GM19372 (cell line): ENCODE measurements around the gene MYOZ3.
A peak's percentile ranks its signal among the peaks of the same experiment; 100 is the strongest.

ENCODE experiments used
- ATAC-seq: cut with Tn5 transposase; IDR thresholded peaks from one replicate; pipeline ENCODE4 v1.9.1; 2021; ENCODE audit warnings: mild to moderate bottlenecking, low read depth, moderate library complexity; ENCODE audit not compliant: unreplicated experiment

Gene MYOZ3

DNA sequence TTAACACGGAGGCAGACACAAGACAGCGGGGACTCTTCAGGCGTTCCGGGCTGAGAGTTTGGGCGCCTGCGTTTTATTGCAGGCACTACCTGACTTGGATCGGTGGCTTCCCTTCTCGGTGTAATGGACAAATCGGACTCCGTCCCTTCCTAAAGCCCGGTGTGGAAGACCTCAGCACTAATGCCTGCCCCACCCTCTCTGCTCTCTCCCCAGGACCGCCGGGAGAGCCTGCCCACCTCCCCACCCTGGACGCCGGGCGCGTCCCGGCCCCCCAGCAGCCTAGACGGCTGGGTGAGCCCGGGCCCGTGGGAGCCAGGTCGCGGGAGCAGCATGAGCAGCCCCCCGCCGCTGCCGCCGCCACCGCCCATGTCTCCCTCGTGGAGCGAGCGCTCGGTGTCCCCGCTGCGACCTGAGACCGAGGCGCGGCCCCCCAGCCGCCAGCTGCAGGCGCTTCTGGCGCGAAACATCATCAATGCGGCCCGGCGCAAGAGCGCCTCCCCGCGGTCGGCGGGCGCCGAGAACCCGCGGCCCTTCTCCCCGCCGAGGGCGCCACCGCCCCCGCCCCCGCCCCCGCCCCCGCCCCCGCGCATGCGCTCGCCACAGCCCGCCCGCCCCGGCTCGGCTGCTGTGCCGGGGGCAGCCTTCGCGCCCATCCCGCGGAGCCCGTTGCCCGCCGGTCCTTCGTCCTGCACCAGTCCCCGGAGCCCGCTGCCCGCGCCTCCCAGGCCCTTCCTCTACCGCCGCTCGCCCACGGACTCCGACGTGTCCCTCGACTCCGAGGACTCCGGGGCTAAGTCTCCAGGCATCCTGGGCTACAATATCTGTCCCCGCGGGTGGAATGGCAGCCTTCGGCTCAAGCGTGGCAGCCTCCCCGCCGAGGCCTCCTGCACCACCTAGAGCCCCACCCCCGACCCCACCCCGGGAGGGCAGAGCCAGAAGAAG is 4.6 kb upstream of the MYOZ3 start:
- ATAC-seq: peak; percentile 75

DNA sequence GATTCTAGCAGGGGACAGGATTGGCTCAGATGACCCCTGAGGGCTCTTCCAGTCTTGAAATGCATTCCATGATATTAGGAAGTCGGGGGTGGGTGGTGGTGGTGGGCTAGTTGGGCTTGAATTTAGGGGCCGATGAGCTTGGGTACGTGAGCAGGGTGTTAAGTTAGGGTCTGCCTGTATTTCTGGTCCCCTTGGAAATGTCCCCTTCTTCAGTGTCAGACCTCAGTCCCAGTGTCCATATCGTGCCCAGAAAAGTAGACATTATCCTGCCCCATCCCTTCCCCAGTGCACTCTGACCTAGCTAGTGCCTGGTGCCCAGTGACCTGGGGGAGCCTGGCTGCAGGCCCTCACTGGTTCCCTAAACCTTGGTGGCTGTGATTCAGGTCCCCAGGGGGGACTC is 2.9 kb upstream of the MYOZ3 start:
- ATAC-seq: no peak

DNA sequence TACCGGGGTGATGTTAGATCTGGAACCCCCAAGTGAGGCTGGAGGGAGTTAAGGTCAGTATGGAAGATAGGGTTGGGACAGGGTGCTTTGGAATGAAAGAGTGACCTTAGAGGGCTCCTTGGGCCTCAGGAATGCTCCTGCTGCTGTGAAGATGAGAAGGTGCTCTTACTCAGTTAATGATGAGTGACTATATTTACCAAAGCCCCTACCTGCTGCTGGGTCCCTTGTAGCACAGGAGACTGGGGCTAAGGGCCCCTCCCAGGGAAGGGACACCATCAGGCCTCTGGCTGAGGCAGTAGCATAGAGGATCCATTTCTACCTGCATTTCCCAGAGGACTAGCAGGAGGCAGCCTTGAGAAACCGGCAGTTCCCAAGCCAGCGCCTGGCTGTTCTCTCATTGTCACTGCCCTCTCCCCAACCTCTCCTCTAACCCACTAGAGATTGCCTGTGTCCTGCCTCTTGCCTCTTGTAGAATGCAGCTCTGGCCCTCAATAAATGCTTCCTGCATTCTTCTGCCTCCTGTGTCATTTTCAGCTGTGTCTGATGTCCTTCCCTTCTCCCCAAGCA is 2.3 kb upstream of the MYOZ3 start:
- no peak for ATAC-seq

DNA sequence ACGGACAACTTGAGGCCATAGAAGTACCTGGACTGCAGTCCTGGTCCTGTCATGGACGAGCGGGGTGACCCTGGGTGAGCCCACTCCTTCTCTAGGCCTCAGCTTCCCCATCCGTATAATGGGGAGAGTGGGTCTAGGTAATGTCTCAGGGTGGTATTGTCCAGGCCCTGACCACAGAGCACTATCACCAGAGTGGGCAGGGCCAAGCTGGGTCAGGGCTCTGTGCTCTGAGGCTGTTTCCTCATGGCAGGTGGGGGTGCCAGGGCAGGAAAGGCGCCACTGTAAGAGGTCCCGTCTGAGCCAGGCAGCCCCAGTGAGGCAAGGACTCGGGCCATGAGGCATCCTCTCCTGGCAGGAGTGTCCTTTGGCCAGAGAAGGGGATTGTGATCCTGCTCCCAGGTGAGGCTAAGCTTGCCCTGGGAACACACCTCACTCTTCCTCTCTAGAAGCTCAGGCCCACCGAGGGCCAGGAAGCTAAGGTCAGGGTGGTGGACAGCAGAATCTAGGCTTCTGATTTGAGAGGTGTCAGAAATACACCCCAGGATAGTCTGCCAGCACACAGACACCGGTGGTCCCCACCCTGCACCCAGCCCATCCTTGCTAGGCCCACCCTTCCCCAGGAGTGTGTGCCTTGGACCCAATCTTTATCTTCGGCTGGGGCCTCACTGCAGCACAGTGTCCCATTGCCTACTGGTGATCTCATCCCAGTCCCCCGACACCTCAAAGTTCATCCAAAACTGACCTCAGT is 1.5 kb upstream of the MYOZ3 start:
- ATAC-seq: no peak

DNA sequence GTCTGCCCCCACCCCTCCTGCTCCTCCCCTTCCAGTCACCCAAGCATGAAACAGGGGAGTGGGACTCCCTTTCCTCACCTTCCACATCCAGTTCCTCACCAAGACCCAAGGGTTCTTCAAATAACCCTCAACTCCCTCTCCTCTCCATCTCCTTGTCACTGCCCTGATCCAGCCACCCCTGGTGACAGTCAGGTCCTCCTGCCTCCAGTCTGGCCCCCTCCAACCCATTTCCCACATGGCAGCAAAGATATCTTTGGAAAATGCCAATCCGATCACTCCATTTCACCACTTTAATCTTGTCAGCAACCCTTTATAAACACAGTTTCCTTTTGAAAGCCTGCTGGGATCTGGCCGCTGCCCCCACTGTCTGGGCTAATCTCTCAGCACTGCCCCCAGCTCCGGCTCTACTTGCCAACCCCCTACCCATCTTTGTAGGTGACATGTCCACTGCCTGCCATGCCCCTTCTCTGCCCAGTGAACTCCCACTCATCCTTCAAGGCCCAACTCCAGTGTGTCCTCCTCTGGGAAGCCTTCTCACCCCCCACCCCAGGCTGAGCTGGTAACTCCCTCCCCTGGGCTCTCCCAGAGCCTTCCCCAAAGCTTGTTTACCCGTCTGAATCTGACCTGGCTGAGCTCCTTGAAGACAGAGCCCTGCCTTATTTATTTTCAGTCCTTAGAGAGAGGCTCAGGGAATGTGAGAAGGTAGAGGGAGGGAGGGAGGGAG is 781 bp upstream of the MYOZ3 start:
- ATAC-seq: no peak

DNA sequence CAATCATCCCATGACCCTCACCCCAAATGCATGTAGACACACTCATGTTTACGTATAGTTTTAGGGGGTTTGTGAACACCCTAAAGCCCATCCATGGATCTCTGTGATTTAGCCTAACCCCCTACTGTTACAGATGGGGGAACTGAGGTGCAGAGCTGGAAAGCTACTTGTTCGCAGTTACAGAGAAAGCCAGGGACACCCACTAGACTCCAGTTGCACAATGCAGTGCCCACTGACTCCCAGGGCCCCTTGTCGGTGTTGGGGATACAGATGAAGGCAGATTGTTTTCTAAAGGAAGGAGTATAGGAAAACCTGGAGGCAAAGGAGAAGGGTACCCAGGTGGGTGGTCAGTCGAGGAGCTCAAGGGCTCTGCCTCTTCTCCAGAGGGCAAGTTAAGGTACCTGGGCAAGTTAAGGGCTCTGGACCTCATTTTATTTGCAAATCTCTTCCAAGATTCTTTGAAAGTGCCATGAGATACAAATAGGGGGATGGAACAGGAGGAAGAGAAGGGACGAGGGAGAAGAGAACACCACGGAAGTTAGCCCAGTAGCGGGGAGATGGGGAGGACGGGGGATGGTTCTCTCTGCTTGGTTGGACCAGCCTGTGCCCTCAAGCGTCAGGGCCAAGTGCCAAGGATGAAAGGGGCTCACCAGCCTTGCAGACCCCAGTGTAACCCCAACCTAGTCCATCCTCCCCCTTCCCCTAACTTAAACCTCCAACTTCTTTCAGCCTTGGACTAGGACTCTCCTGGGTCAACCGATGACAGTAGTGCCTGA is 958 bp downstream of the MYOZ3 start:
- ATAC-seq: no peak

DNA sequence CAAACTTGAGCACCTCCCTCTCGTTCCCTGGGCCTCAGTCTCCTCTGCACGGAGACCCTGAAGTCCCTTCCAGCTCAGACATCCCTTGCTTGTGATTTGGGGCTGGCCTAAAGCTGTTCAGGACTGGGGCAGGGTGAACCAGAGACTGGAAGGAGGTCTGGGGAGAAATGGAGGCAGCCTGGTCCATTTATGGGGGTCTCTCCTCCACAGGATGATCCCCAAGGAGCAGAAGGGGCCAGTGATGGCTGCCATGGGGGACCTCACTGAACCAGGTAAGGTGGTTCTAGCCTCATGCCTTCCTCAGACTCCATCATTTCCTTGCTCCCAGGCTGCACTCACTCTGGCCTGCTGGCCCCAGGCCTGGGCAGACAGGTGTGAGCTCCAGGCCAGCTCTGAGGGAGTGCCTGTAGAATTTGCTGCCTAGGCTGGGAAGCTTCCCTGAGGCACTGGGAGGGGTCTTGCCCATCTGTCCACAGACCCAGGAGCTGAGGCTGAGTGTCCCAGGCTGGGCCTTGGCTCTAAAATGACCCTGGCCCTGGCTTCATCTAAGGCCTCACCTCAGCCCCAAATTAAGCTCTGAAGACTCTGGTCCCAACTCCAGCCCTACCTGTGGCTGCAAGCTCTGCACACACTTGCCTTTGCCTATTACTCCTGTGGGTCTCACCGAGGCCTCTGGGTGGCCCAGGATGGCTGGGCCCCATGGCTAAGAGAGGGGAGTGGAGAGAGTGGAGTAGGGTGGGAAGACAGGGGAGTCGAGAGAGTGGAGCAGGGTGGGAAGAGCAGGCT is 1.9 kb downstream of the MYOZ3 start:
- no peak for ATAC-seq

DNA sequence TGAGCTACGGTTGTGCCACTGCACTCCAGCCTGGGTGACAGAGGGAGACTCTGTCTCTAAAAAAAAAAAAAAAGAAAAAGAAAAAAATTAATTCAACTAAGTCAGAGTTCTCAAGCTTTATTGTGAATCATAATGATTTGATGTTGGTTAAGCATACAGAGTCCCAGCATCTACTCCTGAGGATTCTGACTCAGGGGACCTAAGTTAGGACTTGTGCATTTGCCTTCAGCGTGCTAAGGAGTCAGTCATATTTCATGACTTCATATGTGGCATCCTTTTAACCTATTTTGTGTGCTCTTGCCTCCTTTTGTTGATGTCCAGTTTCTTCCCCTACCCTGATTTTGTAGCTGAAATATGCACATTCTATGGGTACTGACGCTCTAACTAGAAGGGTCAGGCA is 2.9 kb downstream of the MYOZ3 start:
- ATAC-seq: no peak

DNA sequence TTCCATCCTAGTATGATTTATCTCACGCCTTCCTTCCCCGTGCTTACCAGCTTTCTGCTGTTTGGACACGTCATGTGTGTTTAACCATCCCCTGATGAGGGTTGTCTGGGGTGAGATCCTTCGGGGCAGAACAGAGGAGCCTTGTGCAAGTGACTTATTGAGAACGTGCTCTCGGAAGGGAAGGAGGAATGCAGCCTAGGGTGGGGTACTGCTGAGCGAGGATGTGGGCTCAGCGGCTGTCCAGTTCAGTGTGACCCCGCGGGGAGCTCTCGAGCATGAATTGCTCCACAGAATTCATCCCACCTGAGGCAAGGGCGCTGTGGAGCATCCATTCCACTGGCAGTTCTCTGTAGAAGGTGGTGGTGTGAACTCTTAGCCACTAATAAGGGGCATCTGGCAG is 4.0 kb downstream of the MYOZ3 start:
- no peak for ATAC-seq

DNA sequence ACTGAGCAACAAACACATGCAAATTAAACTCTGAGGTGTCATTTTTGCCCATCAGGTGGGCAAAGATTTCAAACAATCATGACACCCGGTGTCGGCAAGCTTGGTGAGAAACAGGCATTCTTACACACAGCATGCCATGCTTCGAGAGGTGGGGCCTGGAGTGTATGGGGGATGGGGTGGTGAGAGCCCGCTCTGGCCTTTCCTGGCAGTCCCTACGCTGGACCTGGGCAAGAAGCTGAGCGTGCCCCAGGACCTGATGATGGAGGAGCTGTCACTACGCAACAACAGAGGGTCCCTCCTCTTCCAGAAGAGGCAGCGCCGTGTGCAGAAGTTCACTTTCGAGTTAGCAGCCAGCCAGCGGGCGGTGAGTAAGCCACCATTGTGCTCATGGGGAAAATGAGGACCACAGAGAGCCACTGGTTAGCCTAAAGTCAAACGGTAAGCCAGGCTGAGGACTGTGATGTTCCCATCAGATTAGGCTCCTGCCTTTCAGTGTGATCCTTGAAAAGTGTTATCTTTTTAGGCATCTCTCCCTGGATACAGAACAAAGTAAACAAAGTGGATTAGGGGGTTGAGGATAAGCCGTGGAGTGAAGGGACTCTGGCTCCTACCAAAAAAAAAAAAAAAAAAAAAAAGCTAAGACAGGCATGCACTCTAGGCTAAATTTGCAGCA is 9.4 kb downstream of the MYOZ3 start:
- no peak for ATAC-seq

DNA sequence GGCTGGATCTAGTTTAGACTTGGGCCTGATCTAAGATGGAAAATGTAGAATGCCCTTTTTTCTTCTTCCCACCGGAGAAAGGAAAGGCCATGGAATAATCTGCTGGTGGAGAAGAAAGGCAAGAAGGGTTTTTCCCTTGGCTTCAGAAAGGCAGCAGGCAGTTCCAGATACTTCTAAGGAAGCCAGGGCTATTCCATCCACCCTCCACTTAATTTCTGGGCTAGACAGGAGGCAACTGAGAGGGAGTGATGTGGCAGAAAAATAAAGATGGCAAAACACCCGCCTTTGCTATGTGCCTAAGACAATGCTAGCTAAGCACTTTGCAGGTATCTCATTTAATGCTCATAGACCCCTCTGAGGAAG is 9.9 kb downstream of the MYOZ3 start:
- no peak for ATAC-seq

DNA sequence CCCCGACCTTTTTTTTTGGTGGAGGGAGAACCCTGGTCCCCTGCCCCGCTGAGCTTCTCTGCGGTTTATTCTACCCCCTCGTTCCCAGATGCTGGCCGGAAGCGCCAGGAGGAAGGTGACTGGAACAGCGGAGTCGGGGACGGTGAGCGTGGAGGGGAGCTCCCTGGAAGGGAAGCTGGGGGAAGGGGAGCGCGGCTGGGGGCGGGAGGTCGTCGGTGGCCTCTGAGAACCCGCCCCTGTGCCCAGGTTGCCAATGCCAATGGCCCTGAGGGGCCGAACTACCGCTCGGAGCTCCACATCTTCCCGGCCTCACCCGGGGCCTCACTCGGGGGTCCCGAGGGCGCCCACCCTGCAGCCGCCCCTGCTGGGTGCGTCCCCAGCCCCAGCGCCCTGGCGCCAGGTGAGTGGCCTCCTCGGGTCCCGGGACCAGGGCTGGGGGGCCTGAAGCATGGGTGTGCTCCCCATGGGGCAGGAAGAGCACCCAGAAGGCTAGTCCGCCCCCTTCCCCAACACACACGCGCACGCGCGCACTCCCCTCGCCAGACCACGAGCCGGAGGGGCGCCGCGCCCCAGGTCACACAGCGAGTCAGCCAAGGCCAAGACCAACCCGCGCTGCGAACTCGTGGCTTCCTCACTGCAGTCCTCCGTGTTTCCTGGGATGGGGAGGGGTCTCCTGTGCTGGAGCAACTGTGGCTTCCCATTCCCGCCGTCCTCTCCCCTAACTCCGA is 10.6 kb downstream of the MYOZ3 start:
- no peak for ATAC-seq

DNA sequence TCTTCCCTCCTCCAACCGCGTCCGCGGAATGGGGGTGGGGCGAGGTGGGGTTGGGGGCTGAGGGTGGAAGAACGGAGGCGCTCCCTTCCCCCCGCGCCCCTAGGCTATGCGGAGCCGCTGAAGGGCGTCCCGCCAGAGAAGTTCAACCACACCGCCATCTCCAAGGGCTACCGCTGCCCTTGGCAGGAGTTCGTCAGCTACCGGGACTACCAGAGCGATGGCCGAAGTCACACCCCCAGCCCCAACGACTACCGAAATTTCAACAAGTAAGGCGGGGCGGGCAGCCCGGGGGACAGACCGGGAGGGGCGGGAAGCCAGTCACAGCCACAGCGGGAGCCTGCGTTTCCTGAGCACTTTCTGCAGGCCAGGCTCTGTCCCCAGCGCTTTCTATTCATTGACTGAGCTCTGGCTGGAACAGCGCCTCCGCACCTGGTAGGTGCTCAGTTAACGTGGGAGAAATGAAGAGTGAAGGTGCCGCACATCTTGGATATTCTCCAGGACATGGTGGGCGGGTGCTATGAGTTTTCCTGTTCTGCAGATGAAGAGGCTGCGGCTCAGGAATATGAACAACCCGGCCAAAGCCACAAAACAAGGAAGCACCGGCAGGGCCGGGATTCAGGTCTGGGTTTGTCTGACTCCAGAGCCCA is 11.3 kb downstream of the MYOZ3 start:
- no peak for ATAC-seq

DNA sequence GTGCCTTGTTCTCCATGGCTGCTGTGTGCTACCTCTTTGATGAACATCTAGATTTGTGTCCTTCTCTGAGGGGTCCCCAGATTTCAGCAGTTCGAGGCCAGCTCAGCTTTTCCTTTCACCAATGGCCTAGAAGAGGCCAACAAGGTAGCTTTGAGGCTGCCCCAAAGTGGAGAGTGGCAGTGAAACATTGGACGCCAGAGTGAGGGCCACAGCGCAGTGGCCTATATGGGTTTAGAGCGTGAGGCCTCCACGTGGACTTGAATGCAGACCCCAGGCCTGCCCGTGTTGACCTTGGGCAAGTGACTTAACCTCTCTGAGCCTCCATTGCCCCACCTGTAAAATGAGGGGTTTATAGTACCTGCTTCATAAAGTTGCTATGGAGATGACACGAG is 11.8 kb downstream of the MYOZ3 start:
- no peak for ATAC-seq

DNA sequence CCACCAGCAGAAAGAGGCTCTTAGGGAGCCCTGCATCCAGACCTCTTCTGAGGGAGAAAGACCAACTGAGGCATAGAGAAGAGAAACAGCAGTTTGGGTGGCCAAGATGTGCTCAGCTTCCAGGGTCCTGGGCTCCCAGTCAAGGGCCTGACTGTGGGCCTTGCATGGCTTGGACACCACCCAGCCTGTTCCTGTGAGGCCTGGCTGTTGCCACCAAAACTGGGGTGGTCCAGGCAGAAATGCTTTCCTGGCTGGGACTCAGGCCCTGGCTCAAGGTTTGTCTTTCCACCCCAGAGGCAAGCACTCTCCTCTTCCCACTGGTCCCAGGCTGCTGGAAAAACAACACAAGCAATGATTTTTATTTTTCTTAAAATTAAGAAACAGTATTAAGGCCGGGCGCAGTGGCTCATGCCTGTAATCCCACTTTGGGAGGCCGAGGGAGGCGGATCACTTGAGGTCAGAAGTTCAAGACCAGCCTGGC is 13.3 kb downstream of the MYOZ3 start:
- ATAC-seq: no peak

DNA sequence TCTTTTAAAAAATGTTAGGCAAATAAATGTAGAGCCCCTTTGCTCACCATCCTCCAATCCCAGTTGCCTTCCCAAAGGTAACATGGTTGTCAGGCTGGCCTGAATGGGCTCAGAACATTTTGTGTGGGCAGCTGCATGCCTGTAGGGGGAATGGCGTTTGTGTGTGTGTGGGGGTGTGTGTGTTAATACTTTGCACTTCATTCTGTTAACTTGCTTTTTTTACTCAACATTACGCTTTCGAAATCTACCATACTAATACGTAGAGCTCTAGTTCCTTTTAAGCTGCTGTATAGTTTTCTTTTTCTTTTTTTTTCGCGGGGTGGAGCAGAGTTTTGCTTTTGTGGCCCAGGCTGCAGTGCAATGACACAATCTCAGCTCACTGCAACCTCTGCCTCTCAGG is 14.0 kb downstream of the MYOZ3 start:
- no peak for ATAC-seq

DNA sequence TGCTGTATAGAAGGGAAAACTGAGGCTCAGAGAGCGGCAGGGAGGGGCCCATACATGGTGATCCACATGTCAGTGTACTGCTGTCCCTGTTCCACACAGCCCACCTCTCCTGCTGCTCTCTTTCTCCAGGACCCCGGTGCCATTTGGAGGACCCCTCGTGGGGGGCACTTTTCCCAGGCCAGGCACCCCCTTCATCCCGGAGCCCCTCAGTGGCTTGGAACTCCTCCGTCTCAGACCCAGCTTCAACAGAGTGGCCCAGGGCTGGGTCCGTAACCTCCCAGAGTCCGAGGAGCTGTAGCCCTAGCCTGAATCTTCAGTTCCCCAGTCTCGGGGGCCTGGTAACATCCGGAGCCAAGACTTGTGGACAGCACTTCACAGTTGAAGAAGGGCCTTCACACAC is 15.5 kb downstream of the MYOZ3 start:
- no peak for ATAC-seq

DNA sequence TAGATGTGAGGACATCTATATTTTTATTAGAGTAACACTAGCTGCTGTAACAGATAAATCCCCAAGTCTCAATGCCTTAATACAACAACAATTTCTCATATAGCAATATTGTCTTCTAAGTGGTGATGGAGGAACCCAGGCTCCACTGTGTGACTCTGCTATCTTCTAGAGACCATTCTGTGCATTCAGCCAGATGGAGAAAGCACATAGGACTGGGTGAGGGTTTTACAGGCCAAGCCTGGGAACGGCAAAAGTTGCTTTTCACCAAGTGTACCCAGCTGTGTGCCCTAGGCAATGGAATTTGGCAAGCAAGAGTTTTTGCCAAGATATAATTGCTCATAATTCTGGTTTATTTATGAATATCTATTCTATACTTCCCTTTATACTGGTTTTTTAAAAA is 28.1 kb downstream of the MYOZ3 start:
- no peak for ATAC-seq
